ENCODE results near the gene DHPS. TPM values are rescaled to one million over a fixed set of nuclear protein-coding genes. Genes with fewer than 3 reads are reported as not detected.
"Not testable (repeated sequence)": the region's sequence is repeated elsewhere in the genome, so short reads cannot be mapped to it uniquely, and the experiment has no call there.

DHPS gene
- total and polyA plus RNA-seq, 2 of the 4 experiments (the other 2 are of a cell fraction): 82.8 to 85.0 TPM

- H3K9me1 ChIP-seq (ENCODE audit: insufficient read depth, low read length); POLR2A ChIA-PET (ENCODE audit: unreplicated experiment); H2AK5ac ChIP-seq (ENCODE audit: low read depth, low read length); CTCF ChIA-PET; H3K23ac ChIP-seq (ENCODE audit: low read depth, low read length); H3K27me3 ChIP-seq (ENCODE audit: control insufficient read depth, insufficient read depth, low read length); intact Hi-C loops (cut with micrococcal nuclease); in situ Hi-C loops (cut with MboI; ENCODE audit: low sequenced_read_pairs); H4K8ac ChIP-seq (ENCODE audit: low read depth in 2 of 2, low read length in 2 of 2); dilution Hi-C loops (cut with HindIII; ENCODE audit: low sequenced_read_pairs, unreplicated experiment); H3K27ac ChIP-seq (ENCODE audit: insufficient read depth, low read length); H3K4me2 ChIP-seq (ENCODE audit: low read depth, low read length); H2BK15ac ChIP-seq (ENCODE audit: low read depth, low read length); H4K5ac ChIP-seq (ENCODE audit: low read depth, low read length); H3K79me1 ChIP-seq (ENCODE audit: low read depth in 1 of 2, low read length in 2 of 2); H3K56ac ChIP-seq (ENCODE audit: extremely low read depth, insufficient read depth, low read length); BruUV-seq (replicated peaks); DNase-seq; H4K91ac ChIP-seq (ENCODE audit: insufficient read depth, low read depth, low read length); H3K4me1 ChIP-seq (ENCODE audit: control insufficient read depth, insufficient read depth, low read length); H3K36me3 ChIP-seq (ENCODE audit: control insufficient read depth, insufficient read depth, low read length); H2AK9ac ChIP-seq (replicated peaks; ENCODE audit: low read depth, low read length, poor library complexity); H3K4ac ChIP-seq (ENCODE audit: low read depth, low read length); H3K18ac ChIP-seq (ENCODE audit: low read depth, low read length); H2BK120ac ChIP-seq (ENCODE audit: low read depth, low read length); H2BK5ac ChIP-seq (ENCODE audit: low read depth, low read length, poor library complexity, severe bottlenecking); H3K9ac ChIP-seq (ENCODE audit: low read depth, low read length); H2BK20ac ChIP-seq (ENCODE audit: low read depth, low read length); H2AFZ ChIP-seq (replicated peaks; ENCODE audit: low read length, poor library complexity); H3K9me3 ChIP-seq (ENCODE audit: control insufficient read depth, insufficient read depth, low read length); ATAC-seq (ENCODE audit: low read depth); H3K4me3 ChIP-seq (ENCODE audit: insufficient read depth, low read depth, low read length); H3K14ac ChIP-seq (replicated peaks; ENCODE audit: low read depth, low read length); H4K20me1 ChIP-seq (ENCODE audit: insufficient read depth, low read length): not testable (repeated sequence)
- WGBS, 2 experiments (ENCODE audit: extremely low coverage in 2 of 2, insufficient read length in 1 of 2): 90% methylated on average over 2 of the region's 14 CpGs; no CpG with 5 or more reads in 1 of the 2 experiments
Observed at GRCh38 chr19:12643716-12644115, 38.0 kb downstream of the DHPS start.
